GM19043 (cell line): Measurements from ENCODE around the gene ZFP64.

Experiments used
- ATAC-seq: cut with Tn5 transposase; IDR thresholded peaks from one replicate; pipeline ENCODE4 v1.9.1; 2021; ENCODE audit warnings: low read depth; ENCODE audit not compliant: unreplicated experiment

ZFP64 gene

DNA sequence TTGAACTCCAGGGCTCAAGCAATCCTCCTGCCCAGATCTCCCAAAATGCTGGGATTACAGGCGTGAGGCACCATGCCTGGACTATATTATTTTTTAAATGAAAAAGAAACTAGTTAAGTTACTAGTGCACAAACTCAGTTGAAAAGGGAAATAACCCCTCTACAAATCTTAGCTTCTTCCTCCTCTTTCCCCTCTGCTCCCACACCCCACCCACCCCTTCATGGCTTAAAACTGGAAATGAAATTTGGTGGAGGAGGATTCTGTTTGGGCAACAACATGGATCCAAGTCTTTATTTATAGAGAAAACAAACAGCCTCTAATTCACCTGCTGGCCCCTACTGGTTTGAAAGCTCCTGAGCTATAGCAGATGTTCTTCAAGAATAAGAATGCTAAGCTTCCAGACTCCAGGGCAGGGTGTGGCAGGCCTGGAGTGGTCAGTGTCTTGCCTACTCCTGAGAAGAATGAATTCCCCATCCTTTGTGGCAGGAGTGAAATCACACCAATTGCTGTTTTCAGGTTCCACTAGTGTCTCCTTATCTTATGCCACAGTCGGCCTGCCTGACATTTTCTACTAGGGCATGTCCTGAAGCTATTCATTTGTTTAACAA, 73.5 kb downstream of the ZFP64 start:
- no peak for ATAC-seq

DNA sequence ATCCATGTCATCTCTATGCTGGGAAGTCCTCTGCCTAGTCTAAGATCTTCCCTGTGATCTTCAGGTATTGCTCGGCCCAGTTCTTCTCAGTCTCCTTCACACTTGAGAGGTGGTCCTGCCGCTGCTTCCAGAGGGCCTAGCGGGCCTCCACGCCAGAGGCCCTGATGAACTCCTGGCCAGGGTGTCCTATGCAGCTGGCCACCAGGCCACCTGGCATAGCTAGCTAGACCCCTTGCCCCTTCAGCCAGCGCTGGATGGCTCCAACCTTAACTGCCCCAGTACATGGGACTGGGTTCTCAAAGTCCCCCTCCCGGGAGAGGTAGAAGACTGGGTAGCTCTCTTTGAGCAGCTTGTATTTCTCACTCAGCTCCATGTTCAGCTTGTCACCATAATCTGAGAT, 81.1 kb downstream of the ZFP64 start:
- ATAC-seq, result no peak

DNA sequence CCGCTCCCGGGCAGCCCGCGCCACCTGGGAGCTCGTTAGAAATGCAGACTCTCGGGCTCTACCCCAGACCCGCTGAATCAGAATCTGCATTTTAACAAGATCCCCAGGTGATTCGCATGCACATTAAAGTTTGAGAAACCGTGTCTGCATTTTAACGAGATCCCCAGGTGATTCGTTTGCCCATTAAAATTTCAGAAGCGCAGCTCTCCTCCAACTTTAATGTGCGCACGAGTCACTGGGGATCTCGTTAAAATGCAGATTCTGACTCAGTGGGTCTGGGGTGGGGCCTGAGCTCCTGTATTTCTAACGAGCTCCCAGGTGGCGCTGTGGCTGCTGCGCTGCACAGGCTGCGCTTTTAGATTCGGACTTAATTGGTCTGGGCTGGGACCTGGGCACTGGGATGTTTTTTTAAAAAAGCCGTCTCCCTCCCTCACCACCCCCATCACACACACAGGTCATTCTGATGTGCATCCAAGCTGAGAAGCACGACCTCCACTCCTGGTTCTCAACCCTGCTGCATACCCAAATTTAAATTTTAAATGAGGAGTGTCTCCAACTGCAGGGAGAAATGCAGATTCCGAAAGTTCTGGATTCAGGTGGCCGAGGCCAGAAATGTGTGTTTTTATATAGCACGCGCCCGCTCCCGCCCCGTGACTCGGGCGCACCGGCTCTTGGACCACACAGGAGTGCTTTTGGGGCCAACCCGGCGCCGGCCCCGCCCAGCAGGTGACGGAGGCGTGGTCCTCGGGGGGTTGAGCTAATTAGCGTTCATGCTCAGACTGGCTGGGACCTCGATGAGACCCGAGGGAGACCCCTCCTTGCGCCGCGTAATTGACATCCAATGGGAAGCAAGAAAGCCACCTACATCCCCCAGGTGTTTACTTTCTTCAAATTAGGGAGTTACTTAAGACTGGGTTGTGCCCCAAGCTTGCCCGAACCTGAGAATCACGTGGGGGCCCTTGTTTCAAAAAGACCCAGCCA, 85.8 kb downstream of the ZFP64 start:
- ATAC-seq, result no peak

DNA sequence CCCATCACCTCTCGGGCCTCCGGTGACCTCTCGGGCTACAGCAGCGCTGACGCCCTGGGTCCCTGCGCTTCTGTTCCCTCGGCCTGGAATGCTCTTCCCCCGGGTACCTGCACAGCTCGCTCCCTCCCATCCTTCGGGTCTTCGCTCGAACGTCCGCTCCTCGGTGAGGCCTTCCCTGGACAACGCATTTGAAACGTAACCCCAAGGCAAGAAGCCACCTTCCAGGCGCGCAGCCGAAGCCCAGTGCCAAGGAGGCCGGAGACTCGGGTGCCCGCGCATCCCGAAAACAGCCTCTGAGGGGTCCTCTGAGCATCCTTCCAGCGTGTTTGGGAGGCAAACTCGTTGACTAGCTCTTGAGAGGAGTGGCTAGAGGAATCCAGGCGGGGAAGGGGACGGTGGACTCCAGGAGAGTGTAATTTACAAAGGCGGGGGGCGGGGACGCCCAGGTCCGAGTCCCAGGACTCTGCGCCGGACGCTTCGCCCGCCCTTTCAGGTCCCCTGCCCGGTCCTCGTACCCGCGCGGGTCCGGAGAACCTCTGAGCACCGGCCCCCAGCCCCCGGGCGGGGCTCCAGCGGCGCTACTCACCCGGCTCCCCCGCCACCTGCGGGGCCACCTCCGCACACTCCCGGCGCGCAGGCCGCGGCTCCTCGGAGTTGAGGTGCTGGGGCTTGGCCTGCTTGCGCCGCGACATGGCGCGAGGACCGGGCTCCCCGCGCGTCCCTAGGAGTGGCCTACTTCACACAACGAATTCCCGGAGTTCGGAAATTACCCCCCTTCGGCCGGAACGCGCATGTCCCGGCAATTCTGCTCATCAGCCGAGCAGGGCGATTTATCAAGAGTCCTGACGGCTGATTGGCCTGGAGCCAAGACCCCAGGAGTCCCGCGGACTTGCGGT, 86.8 kb downstream of the ZFP64 start:
- ATAC-seq, result no peak

DNA sequence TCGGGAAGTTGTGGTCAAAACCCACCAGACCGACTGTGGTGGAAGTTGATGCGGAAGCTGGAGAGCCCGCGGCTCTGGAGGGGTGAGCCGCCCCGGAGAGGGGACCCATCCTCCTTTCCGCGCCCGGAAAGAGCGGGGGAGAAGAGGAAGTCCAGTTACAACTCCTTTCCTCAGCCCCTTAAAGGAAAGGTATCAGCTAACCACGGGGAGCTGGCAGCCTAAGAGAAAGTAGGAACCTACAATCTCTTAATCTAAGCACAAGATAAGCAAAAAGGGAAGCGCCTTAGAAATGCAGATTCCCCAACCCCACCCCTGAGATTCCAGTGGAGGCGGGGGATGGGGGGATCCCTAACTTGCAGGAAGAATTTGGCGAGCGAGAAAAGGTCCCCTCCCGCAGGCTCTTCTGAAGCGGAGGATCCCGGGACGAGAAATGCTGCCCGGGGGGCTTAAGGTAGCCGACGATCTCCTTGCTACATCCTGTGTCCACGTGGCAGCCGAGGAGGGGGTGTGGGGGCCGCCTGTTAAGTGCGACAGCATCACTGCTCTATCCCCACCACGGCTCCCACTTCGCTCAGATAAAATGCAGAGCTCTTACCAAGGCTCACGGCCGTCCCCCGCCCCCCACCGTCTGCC, 87.5 kb downstream of the ZFP64 start:
- ATAC-seq, result no peak

GRCh38 chr20:52103335-52103912, 88.2 kb downstream of the ZFP64 start:
- ATAC-seq, result no peak

DNA sequence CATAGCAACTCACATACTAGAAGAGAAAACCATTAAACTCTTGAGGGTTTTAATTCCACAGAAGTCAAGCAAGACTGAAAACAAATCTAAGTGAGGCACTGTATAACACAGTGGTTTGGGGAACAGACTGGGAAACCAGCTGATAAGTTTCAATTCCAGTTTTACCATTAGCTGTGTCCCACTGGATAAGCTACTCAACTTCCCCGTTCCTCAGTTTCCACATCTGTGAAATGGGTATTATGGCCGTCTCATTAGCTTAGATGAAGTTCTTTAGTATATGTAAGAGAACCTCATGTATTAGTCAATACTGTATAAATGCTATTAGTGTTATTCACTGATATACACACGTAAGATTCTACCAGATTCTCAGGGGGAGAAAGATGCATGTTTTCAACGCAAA, 89.0 kb downstream of the ZFP64 start:
- ATAC-seq, result no peak

DNA sequence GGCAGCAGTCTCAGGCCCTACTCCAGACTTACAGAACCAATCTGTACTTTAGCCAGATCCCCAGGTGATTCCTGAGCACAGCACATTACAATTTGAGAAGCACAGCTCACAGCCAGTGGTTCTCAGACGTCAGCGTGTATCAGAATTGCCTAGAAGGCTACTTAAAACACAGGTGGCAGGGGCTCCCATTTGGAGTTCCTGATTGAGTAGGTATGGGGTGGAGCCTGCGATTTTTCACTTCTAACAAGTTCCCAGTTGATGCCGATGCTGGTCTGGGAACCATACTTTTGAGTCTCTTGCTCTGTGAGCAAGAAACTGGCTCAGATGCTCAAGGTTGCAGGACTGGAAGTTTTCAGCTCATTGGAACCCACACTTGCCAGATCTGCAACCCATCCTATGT, 89.5 kb downstream of the ZFP64 start:
- no peak for ATAC-seq
